Measurements from ENCODE around the gene WDR27. TPM values are rescaled to one million over a fixed set of nuclear protein-coding genes. Genes with fewer than 3 reads are reported as not detected.
"Not testable (repeated sequence)": the region's sequence is repeated elsewhere in the genome, so short reads cannot be mapped to it uniquely, and the experiment has no call there.

WDR27 gene
- total RNA-seq, 3 donors from 2014 or later: 30.9 to 60.5 (median 49.1) TPM

- Histone ChIP-seq H3K9me3 (peaks cover 16% of the 10 kb centered on the region), H3K4me3 (no peak overlapping the region), H3K36me3 (ENCODE audit: low read depth) (no peaks in the 10 kb centered on the region), H3K4me1 (ENCODE audit: low read depth) (no peaks in the 10 kb centered on the region)
- TF ChIP-seq CTCF (IDR thresholded peaks at IDR 0.05): no peak
- intact Hi-C loops (cut with DNase I, micrococcal nuclease): no loop called here
- DNase-seq: no peak
- ATAC-seq: no peak
Observed at GRCh38 chr6:169473663-169474062, 228.2 kb downstream of the WDR27 start.

GRCh38 chr6:169472786-169473416 lies 228.9 kb downstream of the WDR27 start:
- H3K4me3 ChIP-seq: no peak overlapping the region
- intact Hi-C loops (cut with DNase I, micrococcal nuclease): no loop called here
- H3K9me3 ChIP-seq: peaks cover 16% of the 10 kb centered on the region
- ATAC-seq: no peak
- H3K36me3 ChIP-seq (ENCODE audit: low read depth): no peaks in the 10 kb centered on the region
- H3K4me1 ChIP-seq (ENCODE audit: low read depth): no peaks in the 10 kb centered on the region
- no peak for DNase-seq
- TF ChIP-seq CTCF (IDR thresholded peaks at IDR 0.05): no peak

- intact Hi-C loops (cut with DNase I, micrococcal nuclease): no loop called here
- Histone ChIP-seq H3K36me3 (ENCODE audit: low read depth) (no peaks in the 10 kb centered on the region), H3K4me3 (no peak overlapping the region), H3K4me1 (ENCODE audit: low read depth) (no peaks in the 10 kb centered on the region), H3K9me3 (peaks cover 23% of the 10 kb centered on the region)
- no peak for TF ChIP-seq CTCF (IDR thresholded peaks at IDR 0.05)
- ATAC-seq (no peak), DNase-seq (no peak)
Observed at GRCh38 chr6:169470790-169471189, 231.0 kb downstream of the WDR27 start.

- DNase-seq: no peak
- no peak overlapping the region for H3K4me3 ChIP-seq
- no peak for TF ChIP-seq CTCF (IDR thresholded peaks at IDR 0.05)
- peaks cover 9% of the 10 kb centered on the region for H3K9me3 ChIP-seq
- H3K4me1 ChIP-seq (ENCODE audit: low read depth): no peaks in the 10 kb centered on the region
- intact Hi-C loops (cut with DNase I, micrococcal nuclease): no loop called here
- no peaks in the 10 kb centered on the region for H3K36me3 ChIP-seq (ENCODE audit: low read depth)
- ATAC-seq: no peak
Observed at GRCh38 chr6:169469028-169469427, 232.8 kb downstream of the WDR27 start.

- H3K9me3 ChIP-seq; H3K36me3 ChIP-seq (ENCODE audit: low read depth); ATAC-seq; DNase-seq; intact Hi-C loops (cut with DNase I, micrococcal nuclease); H3K4me1 ChIP-seq (ENCODE audit: low read depth); H3K4me3 ChIP-seq: not testable (repeated sequence)
Observed at GRCh38 chr6:169467755-169468154, 234.1 kb downstream of the WDR27 start.

GRCh38 chr6:169466256-169466655 lies 235.6 kb downstream of the WDR27 start:
- H3K4me1 ChIP-seq (ENCODE audit: low read depth); H3K4me3 ChIP-seq; H3K36me3 ChIP-seq (ENCODE audit: low read depth); H3K9me3 ChIP-seq; ATAC-seq; intact Hi-C loops (cut with DNase I, micrococcal nuclease); DNase-seq: not testable (repeated sequence)

GRCh38 chr6:169457762-169458161 lies 244.1 kb downstream of the WDR27 start:
- intact Hi-C loops (cut with DNase I, micrococcal nuclease): no loop called here
- Histone ChIP-seq H3K4me3 (no peak overlapping the region), H3K36me3 (ENCODE audit: low read depth) (no peaks in the 10 kb centered on the region), H3K9me3 (no peaks in the 10 kb centered on the region), H3K4me1 (ENCODE audit: low read depth) (no peaks in the 10 kb centered on the region)
- DNase-seq (no peak), ATAC-seq (no peak)
- no peak for TF ChIP-seq CTCF (IDR thresholded peaks at IDR 0.05)

All from mucosa of descending colon (tissue), 3 donors.